OCI-M1 (cell line): Measurements from ENCODE around the gene CACNG4.

ENCODE experiments used
- DNase-seq: peaks from one replicate; lab custom pipeline; 2025; lab: John Stamatoyannopoulos, UW

CACNG4 gene

GRCh38 chr17:67043283-67043682, 78.8 kb downstream of the CACNG4 start:
- DNase-seq = no peak

- DNase-seq = no peak
Measured at GRCh38 chr17:67044016-67044772, 79.7 kb downstream of the CACNG4 start, which contains the start of gene CACNG1. TSS of gene CACNG1 (plus strand) at chr17:67044554. CDS start at chr17:67044661, 107 bp downstream.

- no peak for DNase-seq
Measured at GRCh38 chr17:67044940-67045339, 80.4 kb downstream of the CACNG4 start.

GRCh38 chr17:67046398-67046797, 81.9 kb downstream of the CACNG4 start:
- no peak for DNase-seq

- DNase-seq = no peak
Measured at GRCh38 chr17:67047382-67047781, 82.9 kb downstream of the CACNG4 start.

- peak; percentile 2 for DNase-seq
Measured at GRCh38 chr17:67049025-67049739, 84.7 kb downstream of the CACNG4 start.

GRCh38 chr17:67050066-67050465, 85.6 kb downstream of the CACNG4 start:
- DNase-seq = no peak

GRCh38 chr17:67050471-67051154, 86.1 kb downstream of the CACNG4 start:
- no peak for DNase-seq

GRCh38 chr17:67051155-67051538, 86.6 kb downstream of the CACNG4 start:
- no peak for DNase-seq

- DNase-seq = no peak
Measured at GRCh38 chr17:67051837-67052236, 87.3 kb downstream of the CACNG4 start.

GRCh38 chr17:67052720-67053437, 88.4 kb downstream of the CACNG4 start:
- DNase-seq = no peak

GRCh38 chr17:67053438-67054000, 89.0 kb downstream of the CACNG4 start:
- no peak for DNase-seq

- DNase-seq = no peak
Measured at GRCh38 chr17:67054011-67054591, 89.6 kb downstream of the CACNG4 start.

- DNase-seq = no peak
Measured at GRCh38 chr17:67054608-67055007, 90.1 kb downstream of the CACNG4 start.

- DNase-seq = no peak
Measured at GRCh38 chr17:67055041-67055443, 90.5 kb downstream of the CACNG4 start.

- DNase-seq = no peak
Measured at GRCh38 chr17:67055811-67056745, 91.6 kb downstream of the CACNG4 start.

GRCh38 chr17:67056746-67057490, 92.4 kb downstream of the CACNG4 start:
- no peak for DNase-seq

- DNase-seq = no peak
Measured at GRCh38 chr17:67058036-67058435, 93.5 kb downstream of the CACNG4 start.

- DNase-seq = no peak
Measured at GRCh38 chr17:67059372-67059771, 94.9 kb downstream of the CACNG4 start.

GRCh38 chr17:67063141-67063540, 98.6 kb downstream of the CACNG4 start:
- no peak for DNase-seq
